ENCODE results near the gene MEF2C. TPM values are rescaled to one million over a fixed set of nuclear protein-coding genes. Genes with fewer than 3 reads are reported as not detected.

The MEF2C gene
- total and polyA plus RNA-seq, 4 donors = 2.8 to 15.9 (median 10.1) TPM

- DNase-seq (ENCODE audit: low spot score) = no peak
- Histone ChIP-seq H3K27ac (ENCODE audit: low read depth in 1 of 2, low read length in 2 of 2) (no peak overlapping the region), H3K36me3 (ENCODE audit: control insufficient read depth in 4 of 4, insufficient read depth in 3 of 4, low read depth in 1 of 4, low read length in 3 of 4) (no peaks in the 10 kb centered on the region), H3K4me3 (ENCODE audit: low read depth in 1 of 3, low read length in 3 of 3) (no peak overlapping the region), H3K4me1 (ENCODE audit: control insufficient read depth in 4 of 4, insufficient read depth in 4 of 4, low read length in 3 of 4) (peaks cover 0 to 3% (median 0%) of the 10 kb centered on the region in 4 donors), H3K27me3 (ENCODE audit: control insufficient read depth in 4 of 4, insufficient read depth in 4 of 4, low read length in 3 of 4) (no peaks in the 10 kb centered on the region), H3K9me3 (ENCODE audit: control insufficient read depth in 4 of 4, low read length in 3 of 4) (no peaks in the 10 kb centered on the region), H3K9ac (ENCODE audit: low read depth in 1 of 2, low read length in 2 of 2) (no peak overlapping the region)
- TF ChIP-seq ZBTB33 (IDR thresholded peaks at IDR 0.05) (no peak), CTCF (IDR thresholded peaks at IDR 0.05; ENCODE audit: low read depth, low read length, missing input control) (no peak), RXRA (IDR thresholded peaks at IDR 0.05) (no peak), ATF3 (IDR thresholded peaks at IDR 0.05) (no peak), HNF4A (conservative IDR thresholded peaks at IDR 0.05) (no peak), RAD21 (IDR thresholded peaks at IDR 0.05) (no peak), GABPA (IDR thresholded peaks at IDR 0.05 in 1 of 2, conservative IDR thresholded peaks at IDR 0.05 in 1 of 2) (no peak), YY1 (IDR thresholded peaks at IDR 0.05) (no peak), SP1 (IDR thresholded peaks at IDR 0.05) (no peak), FOXA2 (IDR thresholded peaks at IDR 0.05) (no peak), NR2F2 (IDR thresholded peaks at IDR 0.05) (no peak), MAX (IDR thresholded peaks at IDR 0.05) (no peak)
- 71% methylated on average over 4 of the region's 4 CpGs for WGBS
These were observed 41.8 kb downstream of the MEF2C start for GRCh38 chr5:88841212-88841611.

- H3K27ac ChIP-seq (ENCODE audit: low read depth in 1 of 2, low read length in 2 of 2) = no peak overlapping the region
- H3K36me3 ChIP-seq (ENCODE audit: control insufficient read depth in 4 of 4, insufficient read depth in 3 of 4, low read depth in 1 of 4, low read length in 3 of 4) = no peaks in the 10 kb centered on the region
- no peak for DNase-seq (ENCODE audit: low spot score)
- no peak overlapping the region for H3K4me3 ChIP-seq (ENCODE audit: low read depth in 1 of 3, low read length in 3 of 3)
- TF ChIP-seq ZBTB33 (IDR thresholded peaks at IDR 0.05) (no peak), HNF4G (IDR thresholded peaks at IDR 0.05) (no peak), EGR1 (IDR thresholded peaks at IDR 0.05; ENCODE audit: low read depth in 2 of 2) (no peak), FOXA1 (IDR thresholded peaks at IDR 0.05) (no peak), CTCF (IDR thresholded peaks at IDR 0.05; ENCODE audit: low read depth, low read length, missing input control) (no peak), ATF3 (IDR thresholded peaks at IDR 0.05) (no peak), JUND (IDR thresholded peaks at IDR 0.05) (no peak), YY1 (IDR thresholded peaks at IDR 0.05) (no peak), GABPA (IDR thresholded peaks at IDR 0.05 in 1 of 2, conservative IDR thresholded peaks at IDR 0.05 in 1 of 2) (no peak), FOXA2 (IDR thresholded peaks at IDR 0.05) (no peak), HNF4A (conservative IDR thresholded peaks at IDR 0.05) (no peak), NR2F2 (IDR thresholded peaks at IDR 0.05) (no peak), MAX (IDR thresholded peaks at IDR 0.05) (no peak), RXRA (IDR thresholded peaks at IDR 0.05) (no peak), SP1 (IDR thresholded peaks at IDR 0.05) (no peak), TAF1 (conservative IDR thresholded peaks at IDR 0.05) (no peak), REST (IDR thresholded peaks at IDR 0.05) (no peak), RAD21 (IDR thresholded peaks at IDR 0.05) (no peak)
- peaks cover 0 to 3% (median 0%) of the 10 kb centered on the region in 4 donors for H3K4me1 ChIP-seq (ENCODE audit: control insufficient read depth in 4 of 4, insufficient read depth in 4 of 4, low read length in 3 of 4)
- H3K9ac ChIP-seq (ENCODE audit: low read depth in 1 of 2, low read length in 2 of 2) = no peak overlapping the region
- no peaks in the 10 kb centered on the region for H3K9me3 ChIP-seq (ENCODE audit: control insufficient read depth in 4 of 4, low read length in 3 of 4)
- no peaks in the 10 kb centered on the region for H3K27me3 ChIP-seq (ENCODE audit: control insufficient read depth in 4 of 4, insufficient read depth in 4 of 4, low read length in 3 of 4)
These were observed 42.5 kb downstream of the MEF2C start for GRCh38 chr5:88840495-88840894.
